H9 (cell line): Measurements from ENCODE around the gene XRCC3. TPM values are rescaled to one million over a fixed set of nuclear protein-coding genes. Genes with fewer than 3 reads are reported as not detected.

ENCODE experiments used
- DNase-seq: peaks from one replicate; pipeline ENCODE4 v3.0.0-alpha.2; 2017
- H2AFZ ChIP-seq: one replicate; pipeline ENCODE4 v1.6.1; 2013; ENCODE audit warnings: mild to moderate bottlenecking, low read length, control low read depth, moderate library complexity
- H2AK5ac ChIP-seq: 2 replicates; pipeline ENCODE4 v1.6.1; 2013; ENCODE audit warnings: low read length, control low read depth, mixed read lengths; ENCODE audit not compliant: insufficient read length
- H2BK120ac ChIP-seq: one replicate; pipeline ENCODE4 v1.6.1; 2013; ENCODE audit warnings: low read depth, mild to moderate bottlenecking, low read length, control low read depth, inconsistent platforms; ENCODE audit not compliant: poor library complexity, severe bottlenecking
- H2BK12ac ChIP-seq: 2 replicates; pipeline ENCODE4 v1.6.1; 2013; ENCODE audit warnings: low read length, control low read depth, mixed read lengths, low read depth; ENCODE audit not compliant: insufficient read length
- H2BK15ac ChIP-seq: 2 replicates; pipeline ENCODE4 v1.6.1; 2013; ENCODE audit warnings: low read depth, low read length, control low read depth
- H2BK20ac ChIP-seq: one replicate; pipeline ENCODE4 v1.6.1; 2013; ENCODE audit warnings: low read depth, mild to moderate bottlenecking, low read length, control low read depth, inconsistent platforms; ENCODE audit not compliant: poor library complexity, severe bottlenecking
- H2BK5ac ChIP-seq: 2 replicates; pipeline ENCODE4 v1.6.1; 2013; ENCODE audit warnings: low read length, control low read depth, mixed read lengths; ENCODE audit not compliant: insufficient read length
- H3K14ac ChIP-seq: 2 replicates; pipeline ENCODE4 v1.6.1; 2013; ENCODE audit warnings: low read length, control low read depth; ENCODE audit not compliant: insufficient read depth
- H3K18ac ChIP-seq: 2 replicates; pipeline ENCODE4 v1.6.1; 2013; ENCODE audit warnings: low read depth, mild to moderate bottlenecking, mixed read lengths, low read length, control low read depth; ENCODE audit not compliant: insufficient read length
- H3K23ac ChIP-seq: 2 replicates; pipeline ENCODE4 v1.6.1; 2013; ENCODE audit warnings: low read length, control low read depth, mixed read lengths, low read depth; ENCODE audit not compliant: insufficient read length
- H3K23me2 ChIP-seq: 2 replicates; pipeline ENCODE4 v1.6.1; 2013; ENCODE audit warnings: low read depth, mild to moderate bottlenecking, mixed read lengths, low read length, control low read depth; ENCODE audit not compliant: insufficient read length, poor library complexity, severe bottlenecking
- H3K27ac ChIP-seq: 2 replicates; pipeline ENCODE4 v1.5.1; 2013; ENCODE audit warnings: low read length, control low read depth, mixed read lengths, low read depth; ENCODE audit not compliant: insufficient read length
- H3K27me3 ChIP-seq: 2 replicates; pipeline ENCODE4 v1.6.1; 2013; ENCODE audit warnings: low read length, control low read depth, inconsistent platforms; ENCODE audit not compliant: insufficient read depth
- H3K4ac ChIP-seq: 2 replicates; pipeline ENCODE4 v1.6.1; 2013; ENCODE audit warnings: low read depth, mild to moderate bottlenecking, control low read depth, inconsistent platforms, low read length, moderate library complexity
- H3K4me1 ChIP-seq: 2 replicates; pipeline ENCODE4 v1.6.1; 2013; ENCODE audit warnings: low read length, control low read depth, inconsistent platforms; ENCODE audit not compliant: insufficient read depth
- H3K4me2 ChIP-seq: 2 replicates; pipeline ENCODE4 v1.6.1; 2013; ENCODE audit warnings: low read length, control low read depth, mixed read lengths; ENCODE audit not compliant: insufficient read length, insufficient read depth
- H3K56ac ChIP-seq: 2 replicates; pipeline ENCODE4 v1.6.1; 2013; ENCODE audit warnings: low read depth, mild to moderate bottlenecking, mixed read lengths, low read length, control low read depth; ENCODE audit not compliant: insufficient read length
- H3K79me1 ChIP-seq: 2 replicates; pipeline ENCODE4 v1.6.1; 2013; ENCODE audit warnings: low read depth, mild to moderate bottlenecking, moderate library complexity, low read length, control low read depth, inconsistent platforms; ENCODE audit not compliant: insufficient read depth, poor library complexity, severe bottlenecking
- H3K79me2 ChIP-seq: 2 replicates; pipeline ENCODE4 v1.6.1; 2013; ENCODE audit warnings: low read length, control low read depth, inconsistent platforms; ENCODE audit not compliant: insufficient read depth
- H3K9ac ChIP-seq: 2 replicates; pipeline ENCODE4 v1.6.1; 2013; ENCODE audit warnings: low read length, control low read depth, mixed read lengths; ENCODE audit not compliant: insufficient read length; ENCODE audit errors: extremely low read depth
- H3K9me3 ChIP-seq: one replicate; pipeline ENCODE4 v1.6.1; 2013; ENCODE audit warnings: low read depth, low read length, inconsistent platforms; ENCODE audit not compliant: control insufficient read depth
- H3T11ph ChIP-seq: one replicate; pipeline ENCODE4 v1.6.1; 2013; ENCODE audit warnings: mild to moderate bottlenecking, low read length, control low read depth, inconsistent platforms
- H4K20me1 ChIP-seq: one replicate; pipeline ENCODE4 v1.6.1; 2013; ENCODE audit not compliant: control insufficient read depth, insufficient read length, insufficient read depth
- H4K5ac ChIP-seq: 2 replicates; pipeline ENCODE4 v1.6.1; 2013; ENCODE audit warnings: low read depth, mild to moderate bottlenecking, mixed read lengths, low read length, control low read depth; ENCODE audit not compliant: insufficient read length
- H4K8ac ChIP-seq: replicated peaks from 2 replicates; pipeline ENCODE4 v1.6.1; 2013; ENCODE audit warnings: low read length, control low read depth, mixed read lengths, low read depth; ENCODE audit not compliant: insufficient read length
- H4K91ac ChIP-seq: 2 replicates; pipeline ENCODE4 v1.6.1; 2013; ENCODE audit warnings: low read depth, mild to moderate bottlenecking, moderate library complexity, mixed read lengths, low read length, control low read depth; ENCODE audit not compliant: insufficient read length
- H3K27ac Mint-ChIP-seq, 3 experiments: 2 replicates in 2 of 3; 3 replicates in 1 of 3; pipeline ENCODE4 v1.8.0; 2020 to 2021; ENCODE audit warnings: mixed read lengths in 3 of 3, mild to moderate bottlenecking in 1 of 3, moderate library complexity in 1 of 3
- H3K27me3 Mint-ChIP-seq: 2 replicates; pipeline ENCODE4 v1.8.0; 2021; ENCODE audit warnings: low read depth, mild to moderate bottlenecking, moderate library complexity, mixed read lengths
- H3K36me3 Mint-ChIP-seq, 3 experiments: 2 replicates in 2 of 3; 3 replicates in 1 of 3; pipeline ENCODE4 v1.8.0; 2020 to 2021; ENCODE audit warnings: low read depth in 3 of 3, mixed read lengths in 3 of 3; ENCODE audit not compliant: insufficient read depth in 1 of 3
- H3K4me1 Mint-ChIP-seq, 2 experiments: 2 replicates each; pipeline ENCODE4 v1.8.0; 2020; ENCODE audit warnings: mixed read lengths in 2 of 2
- H3K4me3 Mint-ChIP-seq, 2 experiments: 2 replicates in 1 of 2; 3 replicates in 1 of 2; pipeline ENCODE4 v1.8.0; 2020 to 2021; ENCODE audit warnings: mild to moderate bottlenecking in 2 of 2, mixed read lengths in 2 of 2, moderate library complexity in 1 of 2
- H3K9me3 Mint-ChIP-seq, 2 experiments: 2 replicates in 1 of 2; 3 replicates in 1 of 2; pipeline ENCODE4 v1.8.0; 2020; ENCODE audit warnings: mild to moderate bottlenecking in 2 of 2, mixed read lengths in 2 of 2, moderate library complexity in 1 of 2
- WGBS: extraction: QIAGEN DNeasy Blood & Tissue Kit; methylation state at CpG from one replicate; pipeline ENCODE4 v1.1.7; 2013; ENCODE audit warnings: missing lambda C conversion rate, low lambda C conversion rate, mixed read lengths; ENCODE audit not compliant: insufficient read length; ENCODE audit errors: extremely low coverage; 5-methylcytosine and 5-hydroxymethylcytosine counted together
- total RNA-seq: library from RNA; stranded (reverse); gene quantifications from 2 replicates; pipeline ENCODE4 v1.2.1, GENCODE V29; 2021
- TF ChIP-seq, protein P1 (sequence below): fragments of 200-600 bp; sonication (generic); conservative IDR thresholded peaks from 3 replicates; pipeline ENCODE4 v1.8.0; 2021; ENCODE audit warnings: antibody characterized with exemption, mild to moderate bottlenecking

Gene XRCC3
- total RNA-seq, 1 experiment from 2014 or later, result 45.3 TPM

DNA sequence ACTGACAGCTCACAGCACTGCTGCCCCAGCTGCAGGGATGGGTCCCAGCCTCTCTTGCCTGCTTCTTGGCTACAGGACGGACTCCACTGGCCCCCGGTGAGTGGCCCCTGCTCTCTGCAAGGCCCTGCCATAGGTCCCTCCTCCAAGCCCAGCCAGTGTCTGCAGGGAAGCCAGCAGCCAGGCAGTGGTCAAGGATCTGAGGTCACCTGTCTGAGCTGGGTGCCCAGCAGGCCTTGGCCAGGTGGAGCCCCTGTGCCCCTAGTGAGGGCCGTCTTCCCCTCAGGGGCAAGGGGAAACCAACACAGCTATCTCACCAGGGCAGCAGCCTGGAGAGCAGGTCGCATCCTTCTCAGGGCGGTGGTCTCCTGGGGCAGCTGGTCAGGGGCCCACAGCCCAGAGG, 13.2 kb downstream of the XRCC3 start:
- Histone ChIP-seq H3K4me2 (no peak overlapping the region), H3K9me3 (no peaks in the 10 kb centered on the region), H4K91ac (no peak overlapping the region), H4K8ac (no peak overlapping the region), H3K23ac (no peak overlapping the region), H2BK15ac (no peak overlapping the region), H3T11ph (no peak overlapping the region), H2BK12ac (no peak overlapping the region), H3K9ac (no peak overlapping the region), H2AFZ (no peak overlapping the region), H3K79me1 (no peaks in the 10 kb centered on the region), H3K56ac (no peak overlapping the region), H3K14ac (no peak overlapping the region), H3K4me1 (no peaks in the 10 kb centered on the region; the same call in 1 of the 2 replicates), H2BK120ac (no peak overlapping the region), H2AK5ac (no peak overlapping the region), H3K79me2 (no peaks in the 10 kb centered on the region), H3K4ac (no peak overlapping the region), H4K5ac (no peak overlapping the region), H4K20me1 (no peaks in the 10 kb centered on the region), H3K23me2 (no peaks in the 10 kb centered on the region), H3K27me3 (no peaks in the 10 kb centered on the region), H3K27ac (no peak overlapping the region), H2BK20ac (no peak overlapping the region), H3K18ac (no peak overlapping the region), H2BK5ac (no peak overlapping the region)
- DNase-seq, result no peak
- Mint-ChIP-seq H3K27ac (peak overlapping the region in 1 of 3 experiments; percentile 21; a peak in 1 of 7 replicates), H3K9me3 (no peaks in the 10 kb centered on the region; a peak in 1 of 5 replicates), H3K4me1 (peaks cover 0 to 9% of the 10 kb centered on the region in 2 experiments), H3K36me3 (peaks cover 16 to 49% (median 48%) of the 10 kb centered on the region in 3 experiments; a peak in 6 of 7 replicates), H3K27me3 (peaks cover 1% of the 10 kb centered on the region; the same call in 1 of the 2 replicates), H3K4me3 (no peak overlapping the region; a peak in 1 of 5 replicates)
- TF ChIP-seq, protein P1, sequence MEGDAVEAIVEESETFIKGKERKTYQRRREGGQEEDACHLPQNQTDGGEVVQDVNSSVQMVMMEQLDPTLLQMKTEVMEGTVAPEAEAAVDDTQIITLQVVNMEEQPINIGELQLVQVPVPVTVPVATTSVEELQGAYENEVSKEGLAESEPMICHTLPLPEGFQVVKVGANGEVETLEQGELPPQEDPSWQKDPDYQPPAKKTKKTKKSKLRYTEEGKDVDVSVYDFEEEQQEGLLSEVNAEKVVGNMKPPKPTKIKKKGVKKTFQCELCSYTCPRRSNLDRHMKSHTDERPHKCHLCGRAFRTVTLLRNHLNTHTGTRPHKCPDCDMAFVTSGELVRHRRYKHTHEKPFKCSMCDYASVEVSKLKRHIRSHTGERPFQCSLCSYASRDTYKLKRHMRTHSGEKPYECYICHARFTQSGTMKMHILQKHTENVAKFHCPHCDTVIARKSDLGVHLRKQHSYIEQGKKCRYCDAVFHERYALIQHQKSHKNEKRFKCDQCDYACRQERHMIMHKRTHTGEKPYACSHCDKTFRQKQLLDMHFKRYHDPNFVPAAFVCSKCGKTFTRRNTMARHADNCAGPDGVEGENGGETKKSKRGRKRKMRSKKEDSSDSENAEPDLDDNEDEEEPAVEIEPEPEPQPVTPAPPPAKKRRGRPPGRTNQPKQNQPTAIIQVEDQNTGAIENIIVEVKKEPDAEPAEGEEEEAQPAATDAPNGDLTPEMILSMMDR, result no peak
- WGBS, result no CpG with 5 or more reads among the region's 5 CpGs
